Stomach smooth muscle (tissue), 2 donors: ENCODE results near the gene NXN.
"Not testable (repeated sequence)": the region's sequence is repeated elsewhere in the genome, so short reads cannot be mapped to it uniquely, and the experiment has no call there.

Experiments
- H3K27ac ChIP-seq: one replicate; pipeline ENCODE4 v1.7.0; 2013; ENCODE audit warnings: mild to moderate bottlenecking, low read length, inconsistent platforms
- H3K27me3 ChIP-seq, 2 donors: one replicate each; pipeline ENCODE4 v1.7.0; 2013; ENCODE audit warnings: low read length in 2 of 2; ENCODE audit not compliant: insufficient read depth in 2 of 2, control insufficient read depth in 1 of 2
- H3K36me3 ChIP-seq, 2 donors: one replicate each; pipeline ENCODE4 v1.7.0; 2013; ENCODE audit warnings: low read length in 2 of 2; ENCODE audit not compliant: control insufficient read depth in 2 of 2, insufficient read depth in 2 of 2
- H3K4me1 ChIP-seq: one replicate; pipeline ENCODE4 v1.7.0; 2013; ENCODE audit warnings: low read length; ENCODE audit not compliant: control insufficient read depth, insufficient read depth
- H3K4me3 ChIP-seq, 2 donors: one replicate each; pipeline ENCODE4 v1.7.0; 2013; ENCODE audit warnings: low read length in 2 of 2
- H3K9ac ChIP-seq, 2 donors: one replicate each; pipeline ENCODE4 v1.7.0; 2013; ENCODE audit warnings: low read length in 2 of 2, mild to moderate bottlenecking in 1 of 2
- H3K9me3 ChIP-seq, 2 donors: one replicate each; pipeline ENCODE4 v1.7.0; 2013; ENCODE audit warnings: low read length in 2 of 2; ENCODE audit not compliant: control insufficient read depth in 2 of 2
- donor health status: healthy.
- donor health status: Pancreatic carcinoma.

Gene NXN

GRCh38 chr17:952592-952991 is 27.0 kb downstream of the NXN start:
- peaks cover 36% of the 10 kb centered on the region for H3K4me1 ChIP-seq
- not testable (repeated sequence) for H3K27me3 ChIP-seq, H3K4me3 ChIP-seq, H3K9me3 ChIP-seq, H3K36me3 ChIP-seq, H3K9ac ChIP-seq
- peak overlapping the region; percentile 90 for H3K27ac ChIP-seq

- Histone ChIP-seq H3K4me1 (peaks cover 32% of the 10 kb centered on the region), H3K27ac (peak overlapping the region; percentile 90), H3K27me3 (no peaks in the 10 kb centered on the region)
Observed at GRCh38 chr17:951325-952132, 28.0 kb downstream of the NXN start.

GRCh38 chr17:949623-950303 is 29.8 kb downstream of the NXN start:
- peak overlapping the region; percentile 51 to 57 for H3K9ac ChIP-seq
- peak overlapping the region; percentile 22 to 40 for H3K4me3 ChIP-seq
- peaks cover 32% of the 10 kb centered on the region for H3K4me1 ChIP-seq
- H3K27me3 ChIP-seq = no peaks in the 10 kb centered on the region
- H3K36me3 ChIP-seq = peaks cover 0 to 3% of the 10 kb centered on the region in 2 donors
- H3K27ac ChIP-seq = peak overlapping the region; percentile 90
- H3K9me3 ChIP-seq = no peaks in the 10 kb centered on the region

More at GRCh38 chr17:951325-952132, 28.0 kb downstream of the NXN start:
- Histone ChIP-seq H3K4me3 (peak overlapping the region in 1 of 2 donors; percentile 49), H3K9ac (peak overlapping the region; percentile 64), H3K9me3 (no peaks in the 10 kb centered on the region), H3K36me3 (peaks cover 0 to 3% of the 10 kb centered on the region in 2 donors)

- H3K27me3 ChIP-seq = no peaks in the 10 kb centered on the region
- H3K36me3 ChIP-seq = peaks cover 0 to 3% of the 10 kb centered on the region in 2 donors
- no peaks in the 10 kb centered on the region for H3K9me3 ChIP-seq
- H3K27ac ChIP-seq = peak overlapping the region; percentile 41
- H3K4me3 ChIP-seq = no peak overlapping the region
- peak overlapping the region; percentile 13 to 57 for H3K9ac ChIP-seq
- peaks cover 33% of the 10 kb centered on the region for H3K4me1 ChIP-seq
Observed at GRCh38 chr17:948284-948852, 31.2 kb downstream of the NXN start.

GRCh38 chr17:946510-947236 is 32.9 kb downstream of the NXN start:
- Histone ChIP-seq H3K4me3 (no peak overlapping the region), H3K9me3 (no peaks in the 10 kb centered on the region), H3K27me3 (no peaks in the 10 kb centered on the region), H3K4me1 (peaks cover 34% of the 10 kb centered on the region), H3K36me3 (peaks cover 0 to 3% of the 10 kb centered on the region in 2 donors), H3K27ac (peak overlapping the region; percentile 49), H3K9ac (no peak overlapping the region)

GRCh38 chr17:945672-946071 is 33.9 kb downstream of the NXN start:
- no peak overlapping the region for H3K9ac ChIP-seq
- H3K27me3 ChIP-seq = no peaks in the 10 kb centered on the region
- no peaks in the 10 kb centered on the region for H3K9me3 ChIP-seq
- no peak overlapping the region for H3K4me3 ChIP-seq
- peaks cover 0 to 3% of the 10 kb centered on the region in 2 donors for H3K36me3 ChIP-seq
- H3K27ac ChIP-seq = peak overlapping the region; percentile 55
- peaks cover 28% of the 10 kb centered on the region for H3K4me1 ChIP-seq

GRCh38 chr17:944266-944826 is 35.2 kb downstream of the NXN start:
- peak overlapping the region; percentile 58 for H3K27ac ChIP-seq
- H3K4me1 ChIP-seq = peaks cover 16% of the 10 kb centered on the region
- H3K27me3 ChIP-seq = no peaks in the 10 kb centered on the region
- H3K36me3 ChIP-seq = peaks cover 0 to 3% of the 10 kb centered on the region in 2 donors
- peak overlapping the region; percentile 29 to 31 for H3K9ac ChIP-seq
- peak overlapping the region in 1 of 2 donors; percentile 49 for H3K4me3 ChIP-seq
- H3K9me3 ChIP-seq = no peaks in the 10 kb centered on the region

- H3K4me1 ChIP-seq = peaks cover 27% of the 10 kb centered on the region
- no peak overlapping the region for H3K4me3 ChIP-seq
- no peaks in the 10 kb centered on the region for H3K9me3 ChIP-seq
- no peak overlapping the region for H3K9ac ChIP-seq
- no peaks in the 10 kb centered on the region for H3K36me3 ChIP-seq
- no peak overlapping the region for H3K27ac ChIP-seq
- H3K27me3 ChIP-seq = no peaks in the 10 kb centered on the region
Observed at GRCh38 chr17:935485-935884, 44.1 kb downstream of the NXN start.

- Histone ChIP-seq H3K9ac (peak overlapping the region; percentile 12 to 29), H3K4me3 (peak overlapping the region; percentile 22 to 25), H3K27me3 (no peaks in the 10 kb centered on the region), H3K27ac (peak overlapping the region; percentile 76), H3K9me3 (no peaks in the 10 kb centered on the region), H3K4me1 (peaks cover 32% of the 10 kb centered on the region), H3K36me3 (no peaks in the 10 kb centered on the region)
Observed at GRCh38 chr17:933312-934073, 46.1 kb downstream of the NXN start.
